Measurements from ENCODE around the gene RAP1GAP. TPM values are rescaled to one million over a fixed set of nuclear protein-coding genes. Genes with fewer than 3 reads are reported as not detected.

Gene RAP1GAP
- total and polyA plus RNA-seq, 9 of the 15 experiments (the other 6 are each of a cell fraction or from before 2014, with no cell fraction given) = 0.29 to 30.2 (median 19.2) TPM

DNA sequence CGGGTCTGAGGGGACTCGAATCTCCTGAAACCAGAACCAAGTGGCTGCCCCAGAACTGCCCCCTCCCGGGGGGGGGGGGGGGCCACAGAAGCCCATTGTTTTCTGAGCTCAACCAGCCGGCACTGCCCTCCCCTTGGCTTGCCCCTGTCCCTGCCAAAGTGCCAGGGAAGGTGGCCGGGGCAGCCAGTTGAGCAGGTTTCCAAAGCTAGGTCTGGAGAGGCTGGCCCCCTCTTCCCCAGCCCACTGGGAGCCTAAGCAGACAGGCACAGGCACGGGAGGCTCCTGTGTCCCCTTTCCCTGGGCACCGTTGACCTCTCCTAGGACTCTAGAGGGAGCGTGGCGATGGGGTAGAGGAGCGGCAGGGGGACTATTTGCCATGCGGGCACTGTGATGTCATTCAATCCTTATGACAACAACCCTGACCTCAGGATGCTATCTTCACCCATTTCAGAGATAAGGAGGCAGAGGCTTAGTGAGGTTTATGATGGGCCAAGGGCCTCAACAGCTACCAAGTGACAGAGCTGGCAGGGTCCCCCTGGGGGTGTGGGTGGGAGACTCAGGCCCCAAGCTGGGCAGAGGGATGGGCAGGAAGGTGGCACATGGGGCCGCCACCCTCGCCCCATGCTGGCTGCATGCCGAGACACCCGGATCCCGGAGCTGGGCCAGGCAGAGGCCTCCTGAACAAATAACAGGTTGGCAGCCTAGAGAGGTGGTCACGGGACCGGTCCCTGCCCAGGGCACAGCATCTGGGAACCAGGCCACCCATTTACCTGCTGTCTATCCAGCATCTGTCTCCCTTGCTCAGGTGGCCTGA is 35.0 kb downstream of the RAP1GAP start (continued):
- TF ChIP-seq ESRRA (IDR thresholded peaks at IDR 0.05; ENCODE audit: borderline replicate concordance, low read depth) (peak; percentile 31; the same call in 1 of the 2 replicates), ZBTB1 (CRISPR knock-in tag; IDR thresholded peaks at IDR 0.05; ENCODE audit: borderline replicate concordance, low read depth) (no peak), KHSRP (IDR thresholded peaks at IDR 0.05) (no peak), ARID1B (IDR thresholded peaks at IDR 0.05) (peak; percentile 21; the same call in 1 of the 2 replicates), CHD4 (IDR thresholded peaks at IDR 0.05; ENCODE audit: insufficient read depth, insufficient replicate concordance, low read depth, low read length, poor library complexity, severe bottlenecking) (no peak), JUND (IDR thresholded peaks at IDR 0.05; ENCODE audit: borderline replicate concordance, low read depth, low read length) (peak; percentile 55; the same call in 1 of the 2 replicates), JUND (tag; IDR thresholded peaks at IDR 0.05; ENCODE audit: borderline replicate concordance, low read depth, low read length) (no peak; the same call in 2 of the 3 replicates), NR2C2 (CRISPR knock-in tag; IDR thresholded peaks at IDR 0.05) (no peak), NR2C2 (tag; IDR thresholded peaks at IDR 0.05) (0 out of 2 replicates have a peak, but pooled peaks have one; percentile 23), ZNF766 (CRISPR knock-in tag; conservative IDR thresholded peaks at IDR 0.05) (peak; percentile 78; the same call in 1 of the 2 replicates), RCOR1 (IDR thresholded peaks at IDR 0.05; ENCODE audit: borderline replicate concordance in 1 of 2, low read depth in 2 of 2, low read length in 2 of 2) (peak in 1 of 2 experiments; percentile 50; a peak in 1 of 4 replicates), NR0B1 (IDR thresholded peaks at IDR 0.05; ENCODE audit: partially characterized antibody) (no peak), SMAD4 (CRISPR knock-in tag; conservative IDR thresholded peaks at IDR 0.05) (peak; percentile 33; the same call in 1 of the 2 replicates), KLF10 (CRISPR knock-in tag; IDR thresholded peaks at IDR 0.05) (no peak)
- TF ChIP-seq, protein P1, sequence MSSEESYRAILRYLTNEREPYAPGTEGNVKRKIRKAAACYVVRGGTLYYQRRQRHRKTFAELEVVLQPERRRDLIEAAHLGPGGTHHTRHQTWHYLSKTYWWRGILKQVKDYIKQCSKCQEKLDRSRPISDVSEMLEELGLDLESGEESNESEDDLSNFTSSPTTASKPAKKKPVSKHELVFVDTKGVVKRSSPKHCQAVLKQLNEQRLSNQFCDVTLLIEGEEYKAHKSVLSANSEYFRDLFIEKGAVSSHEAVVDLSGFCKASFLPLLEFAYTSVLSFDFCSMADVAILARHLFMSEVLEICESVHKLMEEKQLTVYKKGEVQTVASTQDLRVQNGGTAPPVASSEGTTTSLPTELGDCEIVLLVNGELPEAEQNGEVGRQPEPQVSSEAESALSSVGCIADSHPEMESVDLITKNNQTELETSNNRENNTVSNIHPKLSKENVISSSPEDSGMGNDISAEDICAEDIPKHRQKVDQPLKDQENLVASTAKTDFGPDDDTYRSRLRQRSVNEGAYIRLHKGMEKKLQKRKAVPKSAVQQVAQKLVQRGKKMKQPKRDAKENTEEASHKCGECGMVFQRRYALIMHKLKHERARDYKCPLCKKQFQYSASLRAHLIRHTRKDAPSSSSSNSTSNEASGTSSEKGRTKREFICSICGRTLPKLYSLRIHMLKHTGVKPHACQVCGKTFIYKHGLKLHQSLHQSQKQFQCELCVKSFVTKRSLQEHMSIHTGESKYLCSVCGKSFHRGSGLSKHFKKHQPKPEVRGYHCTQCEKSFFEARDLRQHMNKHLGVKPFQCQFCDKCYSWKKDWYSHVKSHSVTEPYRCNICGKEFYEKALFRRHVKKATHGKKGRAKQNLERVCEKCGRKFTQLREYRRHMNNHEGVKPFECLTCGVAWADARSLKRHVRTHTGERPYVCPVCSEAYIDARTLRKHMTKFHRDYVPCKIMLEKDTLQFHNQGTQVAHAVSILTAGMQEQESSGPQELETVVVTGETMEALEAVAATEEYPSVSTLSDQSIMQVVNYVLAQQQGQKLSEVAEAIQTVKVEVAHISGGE (CRISPR knock-in tag; IDR thresholded peaks at IDR 0.05) = peak in 1 of 3 experiments; percentile 47; a peak in 1 of 6 replicates

All from K562 (cell line).